CD4-positive, alpha-beta T cell treated with Interleukin-6 for 4 hours (primary cell): ENCODE results near the gene PILRB.
"Not testable (repeated sequence)": the region's sequence is repeated elsewhere in the genome, so short reads cannot be mapped to it uniquely, and the experiment has no call there.

ENCODE experiments used
- DNase-seq: peaks from one replicate; pipeline ENCODE4 v3.0.0-alpha.2; 2020; ENCODE audit warnings: mixed read lengths

PILRB gene

DNA sequence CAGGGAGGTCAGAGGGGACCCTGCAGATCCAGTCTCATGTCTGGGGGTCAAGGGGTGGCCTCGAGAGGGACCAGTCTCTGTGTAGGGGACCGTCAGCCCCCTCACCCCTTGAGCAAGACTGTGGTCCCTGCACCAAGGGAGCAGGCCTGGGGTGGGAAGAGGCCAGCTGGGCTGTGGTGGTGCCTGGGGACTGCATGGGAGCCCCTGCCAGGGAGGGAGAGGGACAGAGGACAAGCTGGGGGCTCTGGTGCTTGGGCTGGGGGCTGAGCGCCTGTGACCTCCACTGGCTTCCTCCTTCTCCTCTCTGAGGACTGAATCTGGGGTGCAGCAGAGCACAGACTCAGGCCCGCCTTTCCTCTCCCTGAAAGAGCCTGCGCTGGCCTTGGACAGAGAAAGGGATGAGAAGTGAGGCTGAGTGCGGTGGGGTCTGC is 771 bp upstream of the PILRB start:
- DNase-seq: no peak

DNA sequence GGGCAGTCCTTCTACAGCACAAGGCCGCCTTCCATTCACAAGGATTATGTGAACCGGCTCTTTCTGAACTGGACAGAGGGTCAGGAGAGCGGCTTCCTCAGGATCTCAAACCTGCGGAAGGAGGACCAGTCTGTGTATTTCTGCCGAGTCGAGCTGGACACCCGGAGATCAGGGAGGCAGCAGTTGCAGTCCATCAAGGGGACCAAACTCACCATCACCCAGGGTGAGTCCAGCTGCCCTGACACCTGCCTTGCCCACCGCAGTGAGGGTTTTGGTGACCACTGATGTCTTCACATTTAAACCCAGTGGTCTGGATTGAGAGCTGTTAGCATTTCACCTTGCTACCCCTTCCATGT is 918 bp downstream of the PILRB start:
- DNase-seq: no peak

DNA sequence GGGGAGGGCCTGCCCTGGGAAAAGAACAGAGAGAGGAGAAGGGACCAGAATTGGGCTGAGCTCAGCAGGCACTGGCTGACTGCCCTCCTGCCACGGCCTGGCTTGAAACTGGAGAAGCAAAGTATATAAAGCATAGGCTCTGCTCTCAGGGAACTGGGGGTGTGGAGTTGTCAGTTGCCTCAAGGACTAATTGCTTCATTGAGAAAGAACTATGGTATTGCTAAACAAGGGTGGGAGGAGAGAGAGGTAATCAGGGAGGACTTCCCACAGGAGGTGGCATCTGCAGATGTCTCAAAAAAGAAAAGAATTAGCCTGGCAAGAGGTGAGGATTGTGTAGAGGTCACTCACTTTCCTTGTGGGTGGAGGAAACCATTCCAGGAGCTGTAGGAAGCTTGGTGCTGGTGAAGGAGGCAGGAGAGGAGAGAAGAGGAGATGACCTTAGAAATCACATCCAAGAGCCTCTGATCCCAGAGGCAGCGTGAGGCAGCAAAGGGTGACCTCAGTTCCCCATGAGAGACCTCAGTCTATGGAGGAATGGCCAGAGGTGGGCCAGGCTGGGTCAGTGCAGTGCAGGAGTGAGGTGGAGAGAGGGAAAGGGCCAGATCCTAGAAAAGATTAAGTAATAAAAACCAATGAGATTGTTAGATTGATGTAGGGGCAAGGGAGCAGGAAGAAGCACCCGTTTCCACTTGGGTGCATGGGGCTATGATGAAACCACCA is 2.4 kb downstream of the PILRB start:
- no peak for DNase-seq

GRCh38 chr7:100363098-100363497 is 5.2 kb downstream of the PILRB start:
- no peak for DNase-seq

GRCh38 chr7:100363797-100364196 is 5.9 kb downstream of the PILRB start:
- not testable (repeated sequence) for DNase-seq

DNA sequence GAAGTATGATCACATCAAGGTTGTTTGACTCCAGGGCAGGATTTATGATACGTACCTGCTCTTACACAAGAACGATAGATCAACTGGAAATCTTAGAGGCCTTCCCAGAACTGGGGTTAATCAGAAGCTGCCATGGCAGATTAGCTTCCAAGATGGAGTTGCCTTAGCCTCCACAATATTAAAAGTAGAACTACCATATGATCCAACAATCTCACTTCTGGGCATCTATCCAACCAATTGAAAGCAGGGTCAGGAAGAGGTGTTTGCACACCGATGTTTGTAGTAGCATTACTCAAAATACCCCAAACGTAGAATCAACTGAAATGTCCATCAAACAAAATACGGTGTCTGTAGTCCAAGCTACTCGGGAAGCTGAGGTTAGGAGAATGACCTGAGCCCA is 6.6 kb downstream of the PILRB start:
- no peak for DNase-seq

- not testable (repeated sequence) for DNase-seq
These were observed 8.1 kb downstream of the PILRB start for GRCh38 chr7:100365998-100366367.

DNA sequence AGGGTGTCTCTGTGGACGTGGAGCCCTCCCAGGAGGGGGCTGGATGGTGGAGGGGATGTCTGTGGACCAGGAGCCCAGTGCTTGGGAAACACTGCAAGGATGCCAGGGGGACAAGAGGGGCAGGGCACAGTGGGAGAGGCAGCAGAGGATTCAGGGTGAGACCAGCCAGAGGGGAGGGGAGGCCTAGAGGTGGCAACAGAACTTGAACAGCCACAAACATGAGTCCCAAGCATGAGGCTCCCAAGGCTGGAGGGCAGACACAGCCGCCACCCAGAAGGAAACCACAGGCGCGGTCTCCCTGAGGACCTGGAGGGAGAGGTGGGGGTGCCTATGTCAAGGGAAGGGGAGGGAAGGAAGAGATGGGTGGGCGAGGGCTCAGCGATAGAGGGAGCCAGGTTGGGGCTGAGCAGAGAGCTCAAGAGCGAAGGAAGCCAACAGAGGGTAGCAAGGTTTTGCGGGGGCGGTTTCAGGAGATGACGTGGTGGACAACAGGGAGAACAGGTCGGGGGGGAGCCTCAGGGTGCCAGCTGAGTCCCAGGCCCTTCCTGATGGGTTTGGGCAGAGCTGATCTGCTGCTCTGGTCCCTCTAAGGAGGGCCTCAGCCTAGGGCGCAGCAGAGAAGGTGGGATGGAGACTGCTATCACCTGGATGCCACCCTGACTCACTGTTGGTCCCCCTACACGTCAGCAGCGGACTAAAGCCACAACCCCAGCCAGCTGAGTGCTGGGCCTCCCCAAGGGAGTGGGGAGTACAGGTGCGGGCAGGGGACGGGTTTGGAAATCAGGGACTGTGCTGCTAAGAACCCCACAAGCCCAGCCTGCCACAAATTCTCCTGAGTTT is 8.7 kb downstream of the PILRB start:
- no peak for DNase-seq

- no peak for DNase-seq
These were observed 9.3 kb downstream of the PILRB start for GRCh38 chr7:100367251-100367620.

- DNase-seq: no peak
These were observed 10.0 kb downstream of the PILRB start for GRCh38 chr7:100367676-100368613.

- DNase-seq: no peak
These were observed 11.2 kb downstream of the PILRB start for GRCh38 chr7:100369105-100369504.

DNA sequence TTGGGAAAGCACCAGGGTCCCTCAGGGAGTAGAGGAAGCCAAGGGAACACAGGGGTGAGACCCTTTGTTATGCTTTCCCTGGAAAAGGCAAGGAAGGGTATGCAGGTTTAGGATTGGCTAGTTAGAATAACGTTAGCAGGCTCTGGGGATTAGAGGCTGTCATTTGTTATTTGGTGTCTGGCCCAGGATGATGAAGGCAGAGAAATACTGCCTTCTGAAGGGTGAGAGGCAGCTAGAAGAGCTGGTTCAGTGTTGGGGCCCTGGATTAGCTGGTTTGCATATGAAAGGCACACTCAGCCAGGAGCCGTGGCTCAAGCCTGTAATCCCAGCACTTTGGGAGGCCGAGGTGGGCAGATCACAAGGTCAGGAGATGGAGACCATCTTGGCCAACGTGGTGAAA is 12.4 kb downstream of the PILRB start:
- no peak for DNase-seq

DNA sequence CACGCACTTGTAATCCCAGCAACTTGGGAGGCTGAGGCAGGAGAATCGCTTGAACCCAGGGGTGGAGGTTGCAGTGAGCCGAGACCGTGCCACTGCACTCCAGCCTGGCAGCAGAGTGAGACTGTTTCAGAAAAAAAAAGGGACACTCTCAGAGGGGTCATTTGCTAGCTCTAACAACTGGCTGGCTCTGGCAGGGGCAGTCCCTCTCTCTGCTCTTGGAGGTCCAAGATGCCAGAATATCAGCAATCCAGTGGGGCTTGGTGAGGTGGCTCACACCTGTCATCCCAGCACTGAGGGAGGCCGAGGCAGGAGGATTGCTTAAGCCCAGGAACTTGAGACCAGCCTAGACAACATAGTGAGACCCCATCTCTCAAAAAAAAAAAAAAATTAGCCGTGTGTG is 12.8 kb downstream of the PILRB start:
- DNase-seq: no peak

- DNase-seq: no peak
These were observed 13.7 kb downstream of the PILRB start for GRCh38 chr7:100371561-100372171.

- DNase-seq: no peak
These were observed 14.3 kb downstream of the PILRB start for GRCh38 chr7:100372256-100372655.

GRCh38 chr7:100372694-100373093 is 14.8 kb downstream of the PILRB start:
- DNase-seq: no peak

- no peak for DNase-seq
These were observed 15.4 kb downstream of the PILRB start, which contains the start of gene PILRA for GRCh38 chr7:100373261-100373831. TSS of gene PILRA (plus strand) at chr7:100373487. CDS start at chr7:100373657, 170 bp downstream.

DNA sequence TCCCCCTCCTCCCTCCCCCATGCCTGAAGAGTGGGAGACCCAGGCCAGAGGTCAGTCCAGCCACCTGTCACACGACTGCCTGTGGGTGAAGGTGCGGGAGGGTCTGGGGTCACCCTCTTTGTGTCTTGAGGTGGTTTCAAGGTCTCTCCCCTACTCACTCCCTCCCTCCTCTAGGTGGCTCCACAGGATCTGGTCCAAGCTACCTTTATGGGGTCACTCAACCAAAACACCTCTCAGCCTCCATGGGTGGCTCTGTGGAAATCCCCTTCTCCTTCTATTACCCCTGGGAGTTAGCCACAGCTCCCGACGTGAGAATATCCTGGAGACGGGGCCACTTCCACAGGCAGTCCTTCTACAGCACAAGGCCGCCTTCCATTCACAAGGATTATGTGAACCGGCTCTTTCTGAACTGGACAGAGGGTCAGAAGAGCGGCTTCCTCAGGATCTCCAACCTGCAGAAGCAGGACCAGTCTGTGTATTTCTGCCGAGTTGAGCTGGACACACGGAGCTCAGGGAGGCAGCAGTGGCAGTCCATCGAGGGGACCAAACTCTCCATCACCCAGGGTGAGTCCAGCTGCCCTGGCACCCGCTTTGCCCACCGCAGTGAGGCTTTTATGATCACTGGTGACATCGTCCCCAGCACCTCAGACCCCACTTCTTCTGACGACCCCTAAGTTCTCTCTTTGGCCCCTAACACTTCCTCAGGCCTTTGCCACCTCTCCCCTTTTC is 16.1 kb downstream of the PILRB start:
- not testable (repeated sequence) for DNase-seq

- no peak for DNase-seq
These were observed 16.7 kb downstream of the PILRB start for GRCh38 chr7:100374601-100375000.

DNA sequence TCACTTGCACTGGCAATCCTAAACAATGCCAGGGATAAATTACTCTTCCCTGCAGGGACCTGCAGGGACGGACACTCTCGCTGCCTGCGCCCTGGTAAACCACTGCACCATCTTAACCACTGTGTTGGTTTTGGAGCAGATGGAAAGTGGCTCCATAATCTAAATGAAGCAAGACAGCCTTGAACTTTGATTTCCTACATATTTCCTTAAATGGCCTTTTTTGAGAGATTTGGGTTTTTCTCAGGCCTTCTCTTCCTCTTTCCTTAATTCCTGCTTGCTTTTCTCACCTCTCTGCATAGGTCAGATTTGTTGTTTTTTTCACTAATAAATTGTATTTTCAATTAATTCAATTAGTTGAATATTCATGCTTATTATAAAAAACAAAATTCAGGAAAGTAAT is 18.1 kb downstream of the PILRB start:
- no peak for DNase-seq

DNA sequence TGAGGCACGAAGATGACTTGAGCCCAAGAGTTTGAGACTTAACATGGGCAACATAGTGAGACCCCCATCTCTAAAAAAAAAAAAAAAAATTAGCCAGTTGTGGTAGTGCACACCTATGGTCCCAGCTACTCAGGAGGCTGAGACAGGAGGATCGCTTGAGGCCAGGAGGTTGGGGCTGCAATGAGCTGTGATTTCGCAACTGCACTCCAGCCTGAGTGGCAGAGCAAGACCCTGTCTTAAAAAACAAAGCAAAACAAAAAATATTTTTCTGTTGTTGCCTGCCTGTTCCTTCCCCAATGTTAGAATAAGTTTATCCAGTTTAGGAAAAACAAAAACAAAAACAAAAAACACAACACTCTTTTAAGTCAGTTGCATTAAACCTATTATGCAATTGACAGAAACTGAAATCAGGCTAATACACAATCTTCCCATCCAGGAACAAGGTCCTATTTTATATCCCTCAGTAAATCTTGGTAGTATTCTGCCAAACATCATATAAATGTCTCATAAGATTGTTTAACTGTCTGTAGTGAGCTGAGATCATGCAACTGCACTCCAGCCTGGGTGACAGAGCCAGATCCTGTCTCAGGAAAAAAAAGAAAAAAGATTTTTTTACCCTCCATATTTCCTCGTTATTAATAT is 20.3 kb downstream of the PILRB start:
- DNase-seq: no peak
